GM21737 (cell line): ENCODE data around the gene COL5A3.
"Not testable (repeated sequence)": the region's sequence is repeated elsewhere in the genome, so short reads cannot be mapped to it uniquely, and the experiment has no call there.

Experiments used
- ATAC-seq: cut with Tn5 transposase; IDR thresholded peaks from one replicate; pipeline ENCODE4 v1.9.1; 2021; ENCODE audit warnings: mild to moderate bottlenecking, moderate library complexity; ENCODE audit not compliant: unreplicated experiment

The COL5A3 gene

GRCh38 chr19:10010247-10010691, at the start of gene COL5A3:
TSS of gene COL5A3 (minus strand) at chr19:10010504. CDS start at chr19:10010385, 119 bp downstream.
- ATAC-seq: no peak

- no peak for ATAC-seq
Measured at GRCh38 chr19:10052602-10053360, 42.5 kb upstream of the COL5A3 start.

DNA sequence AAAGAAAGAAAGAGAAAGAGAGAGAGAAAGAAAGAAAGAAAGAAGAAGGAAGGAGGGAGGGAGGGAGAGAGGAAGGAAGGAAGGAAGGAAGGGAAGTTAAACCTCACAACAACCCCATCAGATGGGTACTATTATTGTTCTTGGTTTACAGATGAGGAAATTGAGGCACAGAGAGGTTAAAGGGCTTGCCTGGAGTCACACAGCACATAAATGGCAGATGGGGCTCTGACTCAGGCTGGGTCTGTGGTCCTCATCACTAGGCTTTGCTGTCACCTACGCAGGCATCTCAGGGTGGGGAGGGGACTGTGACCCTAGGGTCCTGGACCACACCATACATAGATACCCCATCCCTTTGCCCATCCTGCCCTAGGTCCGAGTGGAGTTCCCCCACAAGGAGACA, 39.3 kb upstream of the COL5A3 start:
- ATAC-seq: no peak

DNA sequence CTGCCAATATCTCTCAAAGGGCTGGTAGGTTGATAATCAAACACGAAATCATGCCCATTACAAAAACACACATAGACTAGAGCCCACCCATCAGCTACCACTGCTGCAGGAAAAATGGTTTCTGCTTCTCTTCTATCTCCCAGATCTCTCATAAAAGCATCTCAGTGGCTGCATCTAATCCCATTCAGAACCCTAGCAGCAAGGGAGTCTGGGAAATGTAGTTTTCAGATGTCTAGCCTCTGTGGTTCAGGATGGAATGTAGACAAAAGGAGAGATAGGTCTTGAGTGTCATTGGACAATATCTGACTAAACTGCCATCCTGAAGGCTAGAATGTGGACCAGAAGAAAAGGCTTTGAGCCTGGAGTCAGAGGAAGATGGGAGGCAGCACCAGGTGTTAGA, 35.1 kb upstream of the COL5A3 start:
- ATAC-seq: no peak

DNA sequence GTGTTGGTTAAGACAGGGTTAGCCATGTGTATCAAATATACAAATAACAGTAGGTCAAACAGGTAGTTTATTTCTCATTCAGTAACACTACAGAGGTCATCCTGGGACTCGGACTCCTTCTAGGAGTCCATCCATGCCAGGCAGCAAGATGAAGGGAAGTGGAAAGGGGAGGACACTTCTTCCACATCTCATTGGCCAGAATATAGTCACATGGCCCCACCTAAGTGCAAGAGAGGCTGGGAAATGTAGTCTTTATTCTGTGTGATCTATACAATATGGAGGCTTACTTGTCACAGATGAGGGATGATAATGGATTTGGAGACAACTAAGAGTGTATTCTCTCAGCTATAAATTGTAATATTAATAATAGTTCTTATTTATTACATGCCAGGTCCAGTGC, 34.1 kb upstream of the COL5A3 start:
- no peak for ATAC-seq

DNA sequence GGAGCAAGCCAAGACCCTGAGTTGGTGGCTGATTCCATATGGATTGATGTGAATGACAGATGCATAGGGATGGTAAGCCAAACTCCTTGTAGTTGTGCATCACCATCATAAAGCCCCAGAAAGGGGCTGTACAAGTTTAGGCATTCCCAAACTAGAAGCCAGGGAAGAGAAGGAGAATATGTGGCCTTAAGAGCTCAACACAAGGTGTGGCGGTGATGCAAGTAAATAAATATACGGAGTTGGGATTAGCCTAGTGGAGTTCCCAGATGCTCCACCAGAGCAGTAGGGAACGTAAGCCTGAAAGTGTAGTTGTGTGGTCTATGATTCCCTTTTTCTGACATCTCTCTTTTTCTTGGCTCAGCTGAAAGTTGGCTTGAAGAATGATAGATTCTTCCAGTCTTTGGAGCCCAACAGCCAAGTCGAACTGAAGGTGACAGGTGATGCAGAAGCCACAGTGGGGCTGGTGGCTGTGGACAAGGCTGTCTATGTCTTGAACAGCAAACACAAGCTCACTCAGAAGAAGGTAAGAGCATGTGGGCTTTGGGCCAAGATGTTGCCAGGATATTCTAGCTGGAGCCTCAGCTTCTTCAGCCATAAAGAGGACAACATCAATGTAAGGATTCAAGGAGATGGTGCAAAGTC, 33.1 kb upstream of the COL5A3 start:
- ATAC-seq: no peak

GRCh38 chr19:10037809-10038208, 27.5 kb upstream of the COL5A3 start:
- no peak for ATAC-seq

- no peak for ATAC-seq
Measured at GRCh38 chr19:10037367-10037766, 27.1 kb upstream of the COL5A3 start.

GRCh38 chr19:10036601-10037071, 26.3 kb upstream of the COL5A3 start:
- ATAC-seq: no peak

- ATAC-seq: no peak
Measured at GRCh38 chr19:10033614-10034013, 23.3 kb upstream of the COL5A3 start.

DNA sequence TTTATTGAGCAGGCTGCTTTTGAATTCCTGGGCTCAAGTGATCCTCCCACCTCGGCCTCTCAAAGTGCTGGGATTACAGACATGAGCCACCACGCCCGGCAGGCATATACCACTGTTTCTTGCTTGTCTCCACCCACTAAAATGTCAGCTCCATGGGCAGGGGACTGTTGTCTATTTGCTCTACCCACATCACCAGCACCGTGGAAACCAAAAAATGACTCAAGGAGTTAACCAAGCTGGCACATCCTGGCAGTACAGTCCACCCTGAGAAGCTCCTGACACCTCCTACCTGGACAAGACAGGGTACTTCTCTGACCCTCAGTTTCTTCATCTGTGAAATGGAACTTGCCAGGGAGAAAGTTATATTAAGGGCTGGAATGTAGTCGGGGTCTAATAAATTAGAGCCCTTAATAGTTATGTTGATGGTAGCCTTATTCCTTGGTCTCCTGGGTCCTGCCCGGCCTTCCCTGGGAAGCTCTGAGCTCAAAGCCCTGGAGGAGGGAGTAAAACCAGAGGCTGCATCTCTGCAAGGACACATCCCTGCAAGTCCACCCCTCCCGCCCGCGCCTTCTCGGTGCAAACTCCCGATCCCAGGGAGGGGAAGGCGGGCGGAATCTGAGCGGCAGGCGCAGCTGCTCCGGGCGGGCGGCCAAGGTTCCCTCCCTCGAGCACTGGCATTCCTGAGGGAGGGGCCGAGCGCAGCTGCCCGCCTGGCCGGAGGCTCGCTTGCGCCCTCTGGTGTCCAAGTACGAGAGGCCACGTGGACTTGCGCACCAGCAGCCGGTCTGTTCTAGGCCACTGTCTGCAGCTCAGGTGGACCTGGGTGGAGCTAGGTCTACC, 17.1 kb upstream of the COL5A3 start:
- peak; percentile 80 for ATAC-seq

- no peak for ATAC-seq
Measured at GRCh38 chr19:10026744-10027143, 16.4 kb upstream of the COL5A3 start.

DNA sequence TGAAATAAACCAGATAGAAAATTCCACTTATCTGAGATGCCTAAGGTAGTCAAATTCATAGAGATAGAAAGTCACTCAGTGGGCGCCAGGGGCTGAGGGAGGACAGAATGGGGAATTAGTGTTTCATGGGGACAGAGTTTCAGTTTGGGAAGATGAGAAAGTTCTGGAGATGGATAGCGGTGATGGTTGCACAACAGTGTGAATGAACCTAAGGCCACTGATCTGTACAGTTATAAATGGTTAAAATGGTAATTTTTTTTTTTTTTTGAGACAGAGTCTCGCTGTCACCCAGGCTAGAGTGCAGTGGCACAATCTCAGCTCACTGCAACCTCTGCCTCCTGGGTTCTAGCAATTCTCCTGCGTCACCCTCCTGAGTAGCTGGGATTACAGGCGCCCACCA, 12.8 kb upstream of the COL5A3 start:
- not testable (repeated sequence) for ATAC-seq

- no peak for ATAC-seq
Measured at GRCh38 chr19:10021863-10022262, 11.6 kb upstream of the COL5A3 start.

GRCh38 chr19:10021446-10021845, 11.1 kb upstream of the COL5A3 start:
- no peak for ATAC-seq

- ATAC-seq: no peak
Measured at GRCh38 chr19:10020851-10021250, 10.5 kb upstream of the COL5A3 start.

DNA sequence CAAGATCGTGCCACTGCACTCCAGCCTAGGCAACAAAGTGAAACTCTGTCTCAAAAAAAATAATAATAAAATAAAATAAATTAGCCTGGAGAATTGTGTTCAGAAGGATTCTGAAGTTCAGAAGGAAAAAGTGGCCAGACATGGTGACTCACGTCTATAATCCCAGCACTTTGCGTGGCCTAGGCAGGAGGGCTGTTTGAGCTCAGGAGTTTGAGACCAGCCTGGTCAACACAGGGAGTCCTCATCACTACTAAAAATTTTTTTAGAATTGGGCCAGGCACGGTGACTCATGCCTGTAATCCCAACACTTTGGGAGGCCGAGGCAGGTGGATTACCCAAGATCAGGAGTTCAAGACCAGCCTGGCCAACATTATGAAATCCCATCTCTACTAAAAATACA, 8.9 kb upstream of the COL5A3 start:
- no peak for ATAC-seq

- no peak for ATAC-seq
Measured at GRCh38 chr19:10018786-10019185, 8.5 kb upstream of the COL5A3 start.

GRCh38 chr19:10018263-10018662, 8.0 kb upstream of the COL5A3 start:
- ATAC-seq: no peak

DNA sequence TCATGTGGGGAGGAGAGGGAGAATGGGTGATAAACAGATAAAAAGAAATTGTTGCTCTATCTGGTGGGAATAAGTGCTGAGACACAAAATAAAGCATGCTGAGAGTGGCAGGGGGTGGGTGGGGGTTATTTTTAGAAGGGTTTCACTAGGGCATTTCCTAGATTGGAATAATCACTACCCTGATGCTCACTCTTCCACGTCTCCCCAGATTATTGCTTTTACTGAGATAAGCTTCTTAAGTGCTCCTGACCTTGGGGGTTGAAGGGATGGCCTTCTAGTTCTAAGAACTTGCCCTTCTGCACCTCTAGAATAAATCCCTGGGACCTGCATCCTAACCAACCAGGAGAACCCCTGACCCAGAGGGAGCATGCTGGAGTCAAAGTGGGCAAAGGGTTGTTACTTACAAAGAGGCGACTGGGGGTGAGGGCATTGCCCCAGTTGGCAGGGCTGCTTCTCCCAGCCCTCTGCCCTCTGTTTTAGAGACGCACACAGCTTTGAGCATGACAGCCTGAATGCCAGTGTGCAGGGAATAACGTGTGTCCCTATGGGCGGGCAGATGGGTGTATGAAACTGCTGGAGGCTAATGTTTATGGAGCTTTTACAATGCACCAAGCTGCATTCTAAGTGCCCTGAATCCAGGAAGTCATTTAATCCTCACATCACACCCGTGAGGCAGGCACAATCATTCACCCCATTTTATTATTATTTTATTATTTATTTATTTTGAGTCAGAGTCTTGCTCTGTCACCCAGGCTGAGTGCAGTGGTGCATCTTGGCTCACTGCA, 3.7 kb upstream of the COL5A3 start:
- no peak for ATAC-seq

DNA sequence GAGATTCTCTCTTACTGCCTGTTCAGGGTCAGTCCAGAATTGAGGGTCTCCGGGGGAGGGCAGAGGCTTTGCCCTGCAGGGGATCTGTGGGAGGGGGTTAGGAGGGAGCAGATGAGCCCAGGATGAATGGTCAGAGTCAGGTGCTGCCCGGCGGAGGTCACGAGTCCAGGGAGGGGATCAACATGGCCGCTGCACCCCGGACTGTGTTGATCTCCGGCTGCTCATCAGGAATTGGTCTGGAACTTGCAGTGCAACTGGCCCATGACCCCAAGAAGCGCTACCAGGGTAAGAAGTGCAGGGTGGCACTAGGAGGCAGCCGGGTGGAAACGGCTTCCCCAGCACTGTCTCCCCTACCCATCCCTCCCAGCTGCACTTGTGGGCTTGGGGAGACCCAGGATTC, 3.0 kb upstream of the COL5A3 start, which contains the start of gene RDH8:
RDH8 (plus strand) TSS at position 168 of the 400 bp plus-strand sequence; CDS start at position 183, 15 bp downstream.
- ATAC-seq: no peak
